DND-41 (cell line): Measurements from ENCODE around the gene PMPCA.

Experiments
- CTCF ChIP-seq: IDR thresholded peaks from 2 replicates; pipeline ENCODE4 v1.5.1; 2012; ENCODE audit warnings: borderline replicate concordance, low read length, moderate library complexity, mild to moderate bottlenecking; ENCODE audit not compliant: poor library complexity, severe bottlenecking; ENCODE audit errors: extremely low read depth
- EZH2 ChIP-seq: IDR thresholded peaks from 3 replicates; pipeline ENCODE4 v1.6.1; 2012; ENCODE audit warnings: borderline replicate concordance, low read depth, mild to moderate bottlenecking, moderate library complexity, low read length, inconsistent platforms; ENCODE audit not compliant: severe bottlenecking

DNA sequence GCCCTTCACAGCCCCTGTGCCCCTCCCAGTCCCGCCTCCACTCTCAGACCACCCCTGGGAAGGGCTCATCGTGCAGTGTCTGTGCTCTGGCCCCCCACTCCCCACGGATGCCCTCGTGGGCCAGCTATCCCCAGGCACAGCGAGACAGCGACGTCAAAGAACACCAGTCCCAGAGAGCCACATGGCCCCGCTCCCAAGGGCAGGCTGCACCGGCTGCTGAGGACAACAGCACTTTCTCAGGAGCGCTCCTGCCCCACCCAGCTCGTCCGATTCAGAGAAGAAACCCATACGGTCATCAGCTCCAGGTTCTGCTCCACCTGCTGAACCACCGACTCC is 5.7 kb upstream of the PMPCA start:
- TF ChIP-seq CTCF = no peak
- no peak for TF ChIP-seq EZH2
